K562 (cell line): ENCODE data around the gene PPIAL4G. TPM values are rescaled to one million over a fixed set of nuclear protein-coding genes. Genes with fewer than 3 reads are reported as not detected.
A peak's percentile ranks its signal among the peaks of the same experiment; 100 is the strongest.

Source experiments
- ATF7 ChIP-seq: fragments of 450-650 bp; IDR thresholded peaks from 2 replicates; pipeline ENCODE4 v1.7.1; 2014; ENCODE audit warnings: mild to moderate bottlenecking, moderate library complexity
- CBFA2T2 ChIP-seq: fragments of 450-650 bp; conservative IDR thresholded peaks from 2 replicates; pipeline ENCODE4 v1.6.1; 2017; ENCODE audit warnings: mild to moderate bottlenecking
- CBX1 ChIP-seq: sonication (generic); IDR thresholded peaks from 2 replicates; pipeline ENCODE4 v1.6.1; 2016; ENCODE audit warnings: antibody characterized with exemption, low read depth, mild to moderate bottlenecking
- EP400 ChIP-seq: fragments of 450-650 bp; IDR thresholded peaks from 2 replicates; pipeline ENCODE4 v1.6.1; 2017; ENCODE audit warnings: antibody characterized with exemption, mild to moderate bottlenecking, moderate library complexity
- HLTF ChIP-seq: fragments of 450-650 bp; IDR thresholded peaks from 2 replicates; pipeline ENCODE4 v1.6.1; 2016
- KLF13 ChIP-seq: fragments of 450-650 bp; IDR thresholded peaks from 2 replicates; pipeline ENCODE4 v1.6.1; 2016; ENCODE audit warnings: missing genetic modification characterization, low read depth, mild to moderate bottlenecking, missing compliant biosample characterization, moderate library complexity, borderline replicate concordance
- KLF16 ChIP-seq: IDR thresholded peaks from 2 replicates; pipeline ENCODE4 v1.6.1; 2016; ENCODE audit warnings: antibody characterized with exemption
- LEF1 ChIP-seq: fragments of 450-650 bp; IDR thresholded peaks from 2 replicates; pipeline ENCODE4 v1.6.1; 2016; ENCODE audit warnings: mild to moderate bottlenecking
- MEF2D ChIP-seq: conservative IDR thresholded peaks from 2 replicates; pipeline ENCODE4 v1.6.1; 2016; ENCODE audit warnings: low read depth, missing genetic modification characterization, missing compliant biosample characterization
- NCOA2 ChIP-seq, 2 experiments: fragments of 450-650 bp; IDR thresholded peaks; 2 replicates each; pipeline ENCODE4 v1.6.1; 2018; ENCODE audit warnings: mild to moderate bottlenecking in 2 of 2, moderate library complexity in 1 of 2; ENCODE audit not compliant: partially characterized antibody in 2 of 2
- RFX1 ChIP-seq: fragments of 450-650 bp; IDR thresholded peaks from 2 replicates; pipeline ENCODE4 v1.6.1; 2016; ENCODE audit warnings: mild to moderate bottlenecking, moderate library complexity
- RNF2 ChIP-seq: sonication (generic); IDR thresholded peaks from 2 replicates; pipeline ENCODE4 v1.6.1; 2016
- SNRNP70 ChIP-seq: fragments of 200-400 bp; formaldehyde crosslinking; optimal IDR thresholded peaks from 2 replicates; pipeline ENCODE3; 2017; ENCODE audit warnings: low read depth, low read length
- SOX6 ChIP-seq: fragments of 450-650 bp; IDR thresholded peaks from 2 replicates; pipeline ENCODE4 v1.6.1; 2014; ENCODE audit warnings: mild to moderate bottlenecking
- TEAD1 ChIP-seq, 2 experiments: fragments of 450-650 bp in 1 of 2; sonication (generic) in 1 of 2; formaldehyde crosslinking; IDR thresholded peaks; 2 replicates each; pipeline versions ENCODE4 v1.4.0 to v1.8.0; 2020 to 2022; ENCODE audit warnings: mild to moderate bottlenecking in 2 of 2, missing genetic modification reagents in 1 of 2
- YY1 ChIP-seq, 3 experiments: IDR thresholded peaks; 2 replicates each; pipeline ENCODE4 v1.6.1; 2011; ENCODE audit warnings: low read length in 2 of 3, mild to moderate bottlenecking in 2 of 3, moderate library complexity in 2 of 3, borderline replicate concordance in 1 of 3, control low read depth in 1 of 3, low read depth in 1 of 3; ENCODE audit not compliant: insufficient read depth in 3 of 3, insufficient replicate concordance in 2 of 3, control insufficient read depth in 1 of 3, insufficient read length in 1 of 3; ENCODE audit errors: extremely low read depth in 1 of 3
- ZBTB1 ChIP-seq: sonication (generic); formaldehyde crosslinking; IDR thresholded peaks from 2 replicates; pipeline ENCODE4 v1.8.1; 2023; ENCODE audit warnings: missing genetic modification reagents, low read depth, mild to moderate bottlenecking, borderline replicate concordance
- ZC3H8 ChIP-seq: fragments of 450-650 bp; IDR thresholded peaks from 2 replicates; pipeline ENCODE4 v1.6.1; 2017
- ZNF143 ChIP-seq: sonication (generic); formaldehyde crosslinking; IDR thresholded peaks from 2 replicates; pipeline ENCODE4 v1.9.0; 2022; ENCODE audit warnings: mild to moderate bottlenecking, missing genetic modification reagents
- ZNF24 ChIP-seq: fragments of 450-650 bp; IDR thresholded peaks from 2 replicates; pipeline ENCODE4 v1.6.1; 2016
- ZNF431 ChIP-seq: sonication (generic); formaldehyde crosslinking; IDR thresholded peaks from 2 replicates; pipeline ENCODE4 v1.8.0; 2022; ENCODE audit warnings: mild to moderate bottlenecking, missing genetic modification reagents
- polyA plus RNA-seq, 8 experiments: library from polyadenylated mRNA; depleted of rRNA in 4 of 8; stranded (reverse) in 5 of 8; unstranded in 3 of 8; fragments of >200 nt; fragmentation: Nextera tagmentation in 2 of 8; fragmentation: Illumina TruSeq in 1 of 8; extraction: Ambion mirVana in 2 of 8; extraction: Trizol in 1 of 8; gene quantifications; 2 replicates each; pipeline versions ENCODE4 v1.2.1 to v1.2.3, GENCODE V29; 2011 to 2014; ENCODE audit warnings: inconsistent platforms in 1 of 8, missing spikeins in 1 of 8
- total RNA-seq, 7 experiments: library from RNA; depleted of rRNA in 6 of 7; stranded (reverse); fragments of >200 nt in 6 of 7; fragmentation: Illumina TruSeq in 2 of 7; extraction: Trizol in 2 of 7; gene quantifications; 2 replicates each; pipeline versions ENCODE4 v1.2.1 to v1.2.3, GENCODE V29; 2011 to 2021; ENCODE audit warnings: low replicate concordance in 1 of 7
- TF ChIP-seq, protein P1 (sequence below): fragments of 450-650 bp; formaldehyde crosslinking; IDR thresholded peaks from 2 replicates; pipeline ENCODE4 v1.4.0; 2020; ENCODE audit warnings: mild to moderate bottlenecking
- TF ChIP-seq, protein P2 (sequence below), 3 experiments: IDR thresholded peaks in 2 of 3; conservative IDR thresholded peaks in 1 of 3; 2 replicates each; pipeline ENCODE4 v1.5.1; 2011 to 2012; ENCODE audit warnings: low read length in 3 of 3, mild to moderate bottlenecking in 3 of 3, control low read depth in 2 of 3, improper control_type of control experiment in 1 of 3, inconsistent platforms in 1 of 3, low read depth in 1 of 3, mixed read lengths in 1 of 3, moderate library complexity in 1 of 3; ENCODE audit not compliant: insufficient read depth in 2 of 3
- TF ChIP-seq, protein P3 (sequence below): fragments of 450-650 bp; IDR thresholded peaks from 2 replicates; pipeline ENCODE4 v1.6.1; 2016; ENCODE audit warnings: borderline replicate concordance
- TF ChIP-seq, protein P4 (sequence below): fragments of 250-450 bp; sonication (Bioruptor Pico); IDR thresholded peaks from 2 replicates; pipeline ENCODE4 v1.9.0; 2021; ENCODE audit warnings: mild to moderate bottlenecking

Gene PPIAL4G
- total and polyA plus RNA-seq, 9 of the 15 experiments (the other 6 are each of a cell fraction or from before 2014, with no cell fraction given): not detected

DNA sequence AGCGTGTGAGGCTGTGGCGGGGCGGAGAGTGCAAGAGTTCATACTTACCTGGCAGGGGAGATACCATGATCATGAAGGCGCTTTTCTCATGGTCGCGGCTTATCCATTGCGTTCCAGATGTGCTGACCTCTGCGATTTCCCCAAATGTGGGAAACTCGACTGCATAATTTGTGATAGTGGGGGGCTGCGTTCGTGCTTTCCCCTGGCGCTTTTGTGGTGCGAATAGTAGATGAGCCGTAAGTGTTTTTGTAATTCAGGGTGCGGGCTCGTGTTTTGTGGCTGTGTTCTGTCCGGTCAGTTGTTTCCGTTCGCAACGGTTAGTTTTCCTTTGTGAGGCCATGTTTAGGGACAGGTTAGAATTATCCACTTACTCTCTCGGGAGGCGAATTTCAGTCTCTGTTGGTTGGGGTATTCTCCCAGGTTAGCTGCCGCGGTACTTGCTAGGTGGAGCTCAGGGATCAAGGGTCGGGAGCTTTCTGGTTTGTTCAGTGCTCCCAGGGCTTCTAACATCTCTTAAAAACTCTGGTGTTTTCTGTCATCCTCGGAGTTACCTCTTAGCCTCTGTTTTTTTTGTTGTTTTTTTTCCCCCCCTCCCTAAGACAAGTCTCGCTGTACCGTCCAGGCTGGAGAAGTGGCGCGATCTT, 39.6 kb upstream of the PPIAL4G start (continued):
- TF ChIP-seq, protein P1, sequence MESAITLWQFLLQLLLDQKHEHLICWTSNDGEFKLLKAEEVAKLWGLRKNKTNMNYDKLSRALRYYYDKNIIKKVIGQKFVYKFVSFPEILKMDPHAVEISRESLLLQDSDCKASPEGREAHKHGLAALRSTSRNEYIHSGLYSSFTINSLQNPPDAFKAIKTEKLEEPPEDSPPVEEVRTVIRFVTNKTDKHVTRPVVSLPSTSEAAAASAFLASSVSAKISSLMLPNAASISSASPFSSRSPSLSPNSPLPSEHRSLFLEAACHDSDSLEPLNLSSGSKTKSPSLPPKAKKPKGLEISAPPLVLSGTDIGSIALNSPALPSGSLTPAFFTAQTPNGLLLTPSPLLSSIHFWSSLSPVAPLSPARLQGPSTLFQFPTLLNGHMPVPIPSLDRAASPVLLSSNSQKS (CRISPR knock-in tag): peak; percentile 97
- peak; percentile 80; the same call in 1 of the 2 replicates for TF ChIP-seq ZNF431
- TF ChIP-seq RNF2: peak; percentile 99
- TF ChIP-seq EP400: peak; percentile 69
- peak; percentile 78 for TF ChIP-seq ZNF24
- TF ChIP-seq KLF13 (tag): peak; percentile 91
- TF ChIP-seq ZC3H8: peak; percentile 100
- TF ChIP-seq, protein P2, sequence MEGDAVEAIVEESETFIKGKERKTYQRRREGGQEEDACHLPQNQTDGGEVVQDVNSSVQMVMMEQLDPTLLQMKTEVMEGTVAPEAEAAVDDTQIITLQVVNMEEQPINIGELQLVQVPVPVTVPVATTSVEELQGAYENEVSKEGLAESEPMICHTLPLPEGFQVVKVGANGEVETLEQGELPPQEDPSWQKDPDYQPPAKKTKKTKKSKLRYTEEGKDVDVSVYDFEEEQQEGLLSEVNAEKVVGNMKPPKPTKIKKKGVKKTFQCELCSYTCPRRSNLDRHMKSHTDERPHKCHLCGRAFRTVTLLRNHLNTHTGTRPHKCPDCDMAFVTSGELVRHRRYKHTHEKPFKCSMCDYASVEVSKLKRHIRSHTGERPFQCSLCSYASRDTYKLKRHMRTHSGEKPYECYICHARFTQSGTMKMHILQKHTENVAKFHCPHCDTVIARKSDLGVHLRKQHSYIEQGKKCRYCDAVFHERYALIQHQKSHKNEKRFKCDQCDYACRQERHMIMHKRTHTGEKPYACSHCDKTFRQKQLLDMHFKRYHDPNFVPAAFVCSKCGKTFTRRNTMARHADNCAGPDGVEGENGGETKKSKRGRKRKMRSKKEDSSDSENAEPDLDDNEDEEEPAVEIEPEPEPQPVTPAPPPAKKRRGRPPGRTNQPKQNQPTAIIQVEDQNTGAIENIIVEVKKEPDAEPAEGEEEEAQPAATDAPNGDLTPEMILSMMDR (IDR thresholded peaks at IDR 0.05 in 2 of 3, conservative IDR thresholded peaks at IDR 0.05 in 1 of 3; ENCODE audit: insufficient read depth in 2 of 3, low read depth in 1 of 3, low read length in 3 of 3): peak in 1 of 3 experiments; percentile 9; a peak in 1 of 6 replicates
- peak; percentile 46 for TF ChIP-seq CBFA2T2
- peak; percentile 74 for TF ChIP-seq RFX1
- TF ChIP-seq KLF16: peak; percentile 71
- TF ChIP-seq YY1 (IDR thresholded peaks at IDR 0.05; ENCODE audit: borderline replicate concordance in 1 of 3, control insufficient read depth in 1 of 3, extremely low read depth in 1 of 3, insufficient read depth in 3 of 3, insufficient read length in 1 of 3, insufficient replicate concordance in 2 of 3, low read depth in 1 of 3, low read length in 2 of 3): peak in 2 of 3 experiments; percentile 74 to 87
- TF ChIP-seq SOX6: peak; percentile 88
- peak; percentile 73 for TF ChIP-seq MEF2D (tag)
- TF ChIP-seq TEAD1 (CRISPR knock-in tag; IDR thresholded peaks at IDR 0.05): peak; percentile 91 to 97; a peak in 3 of 4 replicates
- peak; percentile 92 for TF ChIP-seq SNRNP70
- TF ChIP-seq ZBTB1: peak; percentile 91
- peak in 1 of 2 experiments; percentile 55 for TF ChIP-seq NCOA2 (IDR thresholded peaks at IDR 0.05; ENCODE audit: partially characterized antibody in 2 of 2)
- TF ChIP-seq CBX1: peak; percentile 100
- TF ChIP-seq, protein P3, sequence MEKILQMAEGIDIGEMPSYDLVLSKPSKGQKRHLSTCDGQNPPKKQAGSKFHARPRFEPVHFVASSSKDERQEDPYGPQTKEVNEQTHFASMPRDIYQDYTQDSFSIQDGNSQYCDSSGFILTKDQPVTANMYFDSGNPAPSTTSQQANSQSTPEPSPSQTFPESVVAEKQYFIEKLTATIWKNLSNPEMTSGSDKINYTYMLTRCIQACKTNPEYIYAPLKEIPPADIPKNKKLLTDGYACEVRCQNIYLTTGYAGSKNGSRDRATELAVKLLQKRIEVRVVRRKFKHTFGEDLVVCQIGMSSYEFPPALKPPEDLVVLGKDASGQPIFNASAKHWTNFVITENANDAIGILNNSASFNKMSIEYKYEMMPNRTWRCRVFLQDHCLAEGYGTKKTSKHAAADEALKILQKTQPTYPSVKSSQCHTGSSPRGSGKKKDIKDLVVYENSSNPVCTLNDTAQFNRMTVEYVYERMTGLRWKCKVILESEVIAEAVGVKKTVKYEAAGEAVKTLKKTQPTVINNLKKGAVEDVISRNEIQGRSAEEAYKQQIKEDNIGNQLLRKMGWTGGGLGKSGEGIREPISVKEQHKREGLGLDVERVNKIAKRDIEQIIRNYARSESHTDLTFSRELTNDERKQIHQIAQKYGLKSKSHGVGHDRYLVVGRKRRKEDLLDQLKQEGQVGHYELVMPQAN: peak; percentile 54; the same call in 1 of the 2 replicates
- TF ChIP-seq, protein P4, sequence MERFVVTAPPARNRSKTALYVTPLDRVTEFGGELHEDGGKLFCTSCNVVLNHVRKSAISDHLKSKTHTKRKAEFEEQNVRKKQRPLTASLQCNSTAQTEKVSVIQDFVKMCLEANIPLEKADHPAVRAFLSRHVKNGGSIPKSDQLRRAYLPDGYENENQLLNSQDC: peak; percentile 100
- peak; percentile 89; the same call in 1 of the 2 replicates for TF ChIP-seq HLTF
- TF ChIP-seq LEF1: peak; percentile 85; the same call in 1 of the 2 replicates
- TF ChIP-seq ATF7: peak; percentile 80
- peak; percentile 75 for TF ChIP-seq ZNF143 (CRISPR knock-in tag)
